HepG2 (cell line): ENCODE measurements around the gene KLHL13. TPM values are rescaled to one million over a fixed set of nuclear protein-coding genes. Genes with fewer than 3 reads are reported as not detected.

Experiments
- KIAA2018 ChIP-seq: sonication (generic); formaldehyde crosslinking; IDR thresholded peaks from 2 replicates; pipeline ENCODE4 v1.5.0; 2020; ENCODE audit warnings: mild to moderate bottlenecking, missing genetic modification reagents, borderline replicate concordance
- ZNF563 ChIP-seq: sonication (generic); formaldehyde crosslinking; IDR thresholded peaks from 2 replicates; pipeline ENCODE4 v1.8.0; 2022; ENCODE audit warnings: mild to moderate bottlenecking, moderate library complexity, missing genetic modification reagents
- polyA plus RNA-seq, 8 experiments: library from polyadenylated mRNA; depleted of rRNA in 3 of 8; stranded (reverse) in 7 of 8; unstranded in 1 of 8; fragments of >200 nt; fragmentation: Illumina TruSeq in 4 of 8; extraction: Trizol in 4 of 8; gene quantifications; 2 replicates each; pipeline versions ENCODE4 v1.2.1 to v1.2.3, GENCODE V29; 2011 to 2016; ENCODE audit warnings: low read depth in 4 of 8, missing spikeins in 1 of 8, mixed read lengths in 1 of 8; ENCODE audit not compliant: insufficient read depth in 1 of 8
- total RNA-seq, 5 experiments: library from RNA; depleted of rRNA; stranded (reverse); fragments of >200 nt; fragmentation: Illumina TruSeq; extraction: Trizol; gene quantifications; 2 replicates each; pipeline ENCODE4 v1.2.3, GENCODE V29; 2016; ENCODE audit warnings: low read depth in 1 of 5
- TF ChIP-seq, protein P1 (sequence below): sonication (generic); formaldehyde crosslinking; IDR thresholded peaks from 2 replicates; pipeline ENCODE4 v1.5.1; 2020; ENCODE audit warnings: mild to moderate bottlenecking, missing genetic modification reagents, moderate library complexity

The KLHL13 gene
- total and polyA plus RNA-seq, 2 of the 13 experiments (the other 11 are each of a cell fraction or from before 2014, with no cell fraction given): 0.28 to 1.6 TPM

DNA sequence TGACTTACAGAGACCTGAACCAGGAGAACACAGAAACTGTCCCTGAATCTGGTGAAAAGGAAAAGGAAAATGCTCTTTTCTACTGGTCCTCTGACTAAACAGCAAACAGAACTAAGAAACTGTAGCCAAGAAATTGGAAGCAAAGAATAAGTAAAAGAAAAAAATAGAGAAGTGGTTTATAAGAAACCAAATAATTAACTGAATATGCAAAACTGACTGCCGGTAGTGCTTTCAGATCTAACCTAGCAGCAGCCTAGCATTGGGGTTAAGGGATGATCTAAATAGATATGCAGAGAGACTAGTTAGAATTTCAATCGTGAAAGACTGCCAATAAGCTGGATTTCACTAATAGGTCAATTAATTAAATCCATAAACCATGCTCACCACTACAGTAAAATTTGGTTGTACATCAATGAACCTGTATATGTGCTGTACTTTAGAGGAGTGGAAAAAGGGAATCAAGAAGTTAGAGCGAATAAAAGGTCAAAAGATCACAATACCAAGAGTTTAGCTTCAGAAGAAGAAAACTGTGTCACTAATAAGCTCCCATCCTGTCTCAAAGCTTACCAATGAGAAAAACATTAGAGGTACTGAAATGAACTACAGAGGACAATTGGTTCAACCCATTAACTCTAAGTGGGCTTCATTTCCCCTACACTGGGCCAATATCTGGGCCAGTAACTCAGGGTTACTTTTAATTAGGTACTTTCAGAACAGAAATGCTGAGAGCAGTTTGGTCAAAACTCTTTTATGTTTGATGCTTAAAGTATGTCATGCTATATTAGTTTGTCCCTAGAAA is 53.6 kb downstream of the KLHL13 start (continued):
- TF ChIP-seq KIAA2018 (CRISPR knock-in tag): no peak
- no peak for TF ChIP-seq ZNF563 (CRISPR knock-in tag)
- TF ChIP-seq, protein P1, sequence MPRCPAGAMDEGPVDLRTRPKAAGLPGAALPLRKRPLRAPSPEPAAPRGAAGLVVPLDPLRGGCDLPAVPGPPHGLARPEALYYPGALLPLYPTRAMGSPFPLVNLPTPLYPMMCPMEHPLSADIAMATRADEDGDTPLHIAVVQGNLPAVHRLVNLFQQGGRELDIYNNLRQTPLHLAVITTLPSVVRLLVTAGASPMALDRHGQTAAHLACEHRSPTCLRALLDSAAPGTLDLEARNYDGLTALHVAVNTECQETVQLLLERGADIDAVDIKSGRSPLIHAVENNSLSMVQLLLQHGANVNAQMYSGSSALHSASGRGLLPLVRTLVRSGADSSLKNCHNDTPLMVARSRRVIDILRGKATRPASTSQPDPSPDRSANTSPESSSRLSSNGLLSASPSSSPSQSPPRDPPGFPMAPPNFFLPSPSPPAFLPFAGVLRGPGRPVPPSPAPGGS (CRISPR knock-in tag): no peak
